B cell (primary cell): ENCODE measurements around the gene PIP4K2A.

ENCODE experiments used
- EZH2 ChIP-seq: IDR thresholded peaks from 2 replicates; pipeline ENCODE4 v1.6.1; 2012; ENCODE audit warnings: borderline replicate concordance, low read depth, mild to moderate bottlenecking, moderate library complexity, low read length; ENCODE audit not compliant: insufficient read depth, poor library complexity, severe bottlenecking
- TF ChIP-seq, protein P1 (sequence below): fragments of 200-600 bp; IDR thresholded peaks from one replicate; pipeline ENCODE4 v1.8.0; 2022; ENCODE audit warnings: antibody characterized with exemption, mild to moderate bottlenecking

DNA sequence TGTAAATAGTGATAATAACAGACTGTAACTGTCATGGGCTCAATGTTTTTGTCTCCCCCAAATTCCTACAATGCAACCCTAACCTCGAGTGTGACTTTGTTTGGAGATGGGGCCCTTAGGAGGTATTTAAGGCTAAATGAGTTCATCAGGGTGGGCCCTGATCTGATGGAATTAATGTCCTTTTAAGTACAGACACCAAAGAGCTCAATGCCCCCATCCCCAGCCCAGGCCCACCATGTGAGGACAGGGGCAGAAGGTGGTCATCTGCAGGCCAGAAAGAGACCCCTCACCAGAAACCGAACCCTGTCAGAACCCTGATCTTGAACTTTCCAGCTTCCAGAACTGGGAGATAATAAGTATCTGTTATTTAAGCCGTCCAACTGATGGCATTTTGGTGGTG is 83.2 kb downstream of the PIP4K2A start:
- TF ChIP-seq, protein P1, sequence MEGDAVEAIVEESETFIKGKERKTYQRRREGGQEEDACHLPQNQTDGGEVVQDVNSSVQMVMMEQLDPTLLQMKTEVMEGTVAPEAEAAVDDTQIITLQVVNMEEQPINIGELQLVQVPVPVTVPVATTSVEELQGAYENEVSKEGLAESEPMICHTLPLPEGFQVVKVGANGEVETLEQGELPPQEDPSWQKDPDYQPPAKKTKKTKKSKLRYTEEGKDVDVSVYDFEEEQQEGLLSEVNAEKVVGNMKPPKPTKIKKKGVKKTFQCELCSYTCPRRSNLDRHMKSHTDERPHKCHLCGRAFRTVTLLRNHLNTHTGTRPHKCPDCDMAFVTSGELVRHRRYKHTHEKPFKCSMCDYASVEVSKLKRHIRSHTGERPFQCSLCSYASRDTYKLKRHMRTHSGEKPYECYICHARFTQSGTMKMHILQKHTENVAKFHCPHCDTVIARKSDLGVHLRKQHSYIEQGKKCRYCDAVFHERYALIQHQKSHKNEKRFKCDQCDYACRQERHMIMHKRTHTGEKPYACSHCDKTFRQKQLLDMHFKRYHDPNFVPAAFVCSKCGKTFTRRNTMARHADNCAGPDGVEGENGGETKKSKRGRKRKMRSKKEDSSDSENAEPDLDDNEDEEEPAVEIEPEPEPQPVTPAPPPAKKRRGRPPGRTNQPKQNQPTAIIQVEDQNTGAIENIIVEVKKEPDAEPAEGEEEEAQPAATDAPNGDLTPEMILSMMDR, result no peak
- TF ChIP-seq EZH2, result no peak
